ENCODE data around the gene KRT15. TPM values are rescaled to one million over a fixed set of nuclear protein-coding genes. Genes with fewer than 3 reads are reported as not detected.

Gene KRT15
- polyA plus RNA-seq, 3 donors, result 0.03 TPM; not detected in 2

GRCh38 chr17:41483991-41484826 lies 34.5 kb downstream of the KRT15 start:
- TF ChIP-seq, protein P1, sequence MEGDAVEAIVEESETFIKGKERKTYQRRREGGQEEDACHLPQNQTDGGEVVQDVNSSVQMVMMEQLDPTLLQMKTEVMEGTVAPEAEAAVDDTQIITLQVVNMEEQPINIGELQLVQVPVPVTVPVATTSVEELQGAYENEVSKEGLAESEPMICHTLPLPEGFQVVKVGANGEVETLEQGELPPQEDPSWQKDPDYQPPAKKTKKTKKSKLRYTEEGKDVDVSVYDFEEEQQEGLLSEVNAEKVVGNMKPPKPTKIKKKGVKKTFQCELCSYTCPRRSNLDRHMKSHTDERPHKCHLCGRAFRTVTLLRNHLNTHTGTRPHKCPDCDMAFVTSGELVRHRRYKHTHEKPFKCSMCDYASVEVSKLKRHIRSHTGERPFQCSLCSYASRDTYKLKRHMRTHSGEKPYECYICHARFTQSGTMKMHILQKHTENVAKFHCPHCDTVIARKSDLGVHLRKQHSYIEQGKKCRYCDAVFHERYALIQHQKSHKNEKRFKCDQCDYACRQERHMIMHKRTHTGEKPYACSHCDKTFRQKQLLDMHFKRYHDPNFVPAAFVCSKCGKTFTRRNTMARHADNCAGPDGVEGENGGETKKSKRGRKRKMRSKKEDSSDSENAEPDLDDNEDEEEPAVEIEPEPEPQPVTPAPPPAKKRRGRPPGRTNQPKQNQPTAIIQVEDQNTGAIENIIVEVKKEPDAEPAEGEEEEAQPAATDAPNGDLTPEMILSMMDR (IDR thresholded peaks at IDR 0.05), result no peak
- H3K4me3 Mint-ChIP-seq, result no peak overlapping the region
- no peak overlapping the region for H3K4me3 ChIP-seq (replicated peaks in 1 of 3; ENCODE audit: low read depth in 2 of 3, low read length in 3 of 3)

DNA sequence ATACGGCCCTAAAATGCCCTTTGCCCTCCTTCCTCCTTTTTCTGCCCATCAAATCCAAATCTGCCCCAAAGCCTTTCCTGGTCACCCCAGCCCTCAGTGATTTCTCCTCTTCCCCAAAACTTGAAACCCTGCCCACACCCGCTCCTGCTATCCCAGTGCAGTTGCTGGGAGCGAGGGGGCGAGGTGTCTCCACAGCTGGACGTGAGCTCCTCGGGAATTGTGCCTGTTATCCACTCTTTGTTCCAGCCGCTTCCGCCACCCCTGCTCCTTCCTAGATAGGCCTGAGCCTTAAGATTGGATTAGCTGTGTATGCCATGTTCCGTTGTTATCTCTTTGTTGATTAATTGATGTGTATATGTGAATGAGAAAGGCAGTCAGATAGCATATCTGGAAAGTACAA lies 35.2 kb downstream of the KRT15 start:
- Mint-ChIP-seq H3K27ac (no peak overlapping the region), H3K4me1 (peaks cover 12% of the 10 kb centered on the region), H3K27me3 (ENCODE audit: low read depth in 3 of 3) (peaks cover 5 to 8% (median 6%) of the 10 kb centered on the region in 3 donors), H3K9me3 (no peaks in the 10 kb centered on the region), H3K4me3 (no peak overlapping the region), H3K36me3 (no peaks in the 10 kb centered on the region)
- H3K27ac ChIP-seq (ENCODE audit: low read depth in 1 of 2, low read length in 2 of 2), result no peak overlapping the region
- no peak overlapping the region for H2AFZ ChIP-seq (ENCODE audit: insufficient read depth, low read depth, low read length, poor library complexity, severe bottlenecking)
- H3K4me2 ChIP-seq (replicated peaks; ENCODE audit: extremely low read depth, low read length, poor library complexity, severe bottlenecking), result no peak overlapping the region
- no peaks in the 10 kb centered on the region for H3K27me3 ChIP-seq (ENCODE audit: control insufficient read depth in 2 of 2, insufficient read depth in 2 of 2, low read length in 2 of 2)
- no peak overlapping the region for H3K9ac ChIP-seq (ENCODE audit: insufficient read depth, low read length, poor library complexity, severe bottlenecking)
- DNase-seq, result no peak
- TF ChIP-seq, protein P1 (IDR thresholded peaks at IDR 0.05), result no peak
- intact Hi-C loops (cut with micrococcal nuclease), result no loop called here
- H3K9me3 ChIP-seq (replicated peaks in 1 of 2; ENCODE audit: control insufficient read depth in 1 of 2, insufficient read depth in 1 of 2, low read length in 2 of 2), result no peaks in the 10 kb centered on the region
- H3K36me3 ChIP-seq (replicated peaks in 1 of 2; ENCODE audit: control insufficient read depth in 1 of 2, insufficient read depth in 2 of 2, low read length in 2 of 2), result no peaks in the 10 kb centered on the region
- H3K4me1 ChIP-seq (ENCODE audit: control insufficient read depth in 1 of 2, insufficient read depth in 2 of 2, low read length in 2 of 2), result peaks cover 9 to 10% of the 10 kb centered on the region in 2 donors
- 89% methylated on average over 7 of the region's 9 CpGs for WGBS (ENCODE audit: insufficient coverage)
- no peak overlapping the region for H3K4me3 ChIP-seq (replicated peaks in 1 of 3; ENCODE audit: low read depth in 2 of 3, low read length in 3 of 3)
- H3K79me2 ChIP-seq (ENCODE audit: insufficient read depth, low read length), result no peaks in the 10 kb centered on the region
- no peaks in the 10 kb centered on the region for H4K20me1 ChIP-seq (ENCODE audit: insufficient read depth, low read length)

More at GRCh38 chr17:41483991-41484826, 34.5 kb downstream of the KRT15 start:
- no peaks in the 10 kb centered on the region for H4K20me1 ChIP-seq (ENCODE audit: insufficient read depth, low read length)
- H3K27me3 ChIP-seq (ENCODE audit: control insufficient read depth in 2 of 2, insufficient read depth in 2 of 2, low read length in 2 of 2), result no peaks in the 10 kb centered on the region
- H3K36me3 ChIP-seq (replicated peaks in 1 of 2; ENCODE audit: control insufficient read depth in 1 of 2, insufficient read depth in 2 of 2, low read length in 2 of 2), result no peaks in the 10 kb centered on the region
- no peak for DNase-seq
- no peaks in the 10 kb centered on the region for H3K79me2 ChIP-seq (ENCODE audit: insufficient read depth, low read length)
- H3K27ac ChIP-seq (ENCODE audit: low read depth in 1 of 2, low read length in 2 of 2), result no peak overlapping the region
- H3K36me3 Mint-ChIP-seq, result no peaks in the 10 kb centered on the region
- no peaks in the 10 kb centered on the region for H3K9me3 Mint-ChIP-seq
- no peak overlapping the region for H2AFZ ChIP-seq (ENCODE audit: insufficient read depth, low read depth, low read length, poor library complexity, severe bottlenecking)
- H3K4me1 Mint-ChIP-seq, result peaks cover 15% of the 10 kb centered on the region
- no peaks in the 10 kb centered on the region for H3K9me3 ChIP-seq (replicated peaks in 1 of 2; ENCODE audit: control insufficient read depth in 1 of 2, insufficient read depth in 1 of 2, low read length in 2 of 2)
- H3K4me1 ChIP-seq (ENCODE audit: control insufficient read depth in 1 of 2, insufficient read depth in 2 of 2, low read length in 2 of 2), result peaks cover 12 to 17% of the 10 kb centered on the region in 2 donors
- no peak overlapping the region for H3K4me2 ChIP-seq (replicated peaks; ENCODE audit: extremely low read depth, low read length, poor library complexity, severe bottlenecking)
- H3K27me3 Mint-ChIP-seq (ENCODE audit: low read depth in 3 of 3), result peaks cover 3 to 8% (median 6%) of the 10 kb centered on the region in 3 donors
- 90% methylated on average over 5 of the region's 7 CpGs for WGBS (ENCODE audit: insufficient coverage)
- no peak overlapping the region for H3K9ac ChIP-seq (ENCODE audit: insufficient read depth, low read length, poor library complexity, severe bottlenecking)
- intact Hi-C loops (cut with micrococcal nuclease), result no loop called here
- no peak overlapping the region for H3K27ac Mint-ChIP-seq
